GM19452 (cell line): ENCODE data around the gene RNU7-1.

Experiments
- ATAC-seq: cut with Tn5 transposase; IDR thresholded peaks from one replicate; pipeline ENCODE4 v1.9.1; 2021; ENCODE audit not compliant: unreplicated experiment

The RNU7-1 gene

DNA sequence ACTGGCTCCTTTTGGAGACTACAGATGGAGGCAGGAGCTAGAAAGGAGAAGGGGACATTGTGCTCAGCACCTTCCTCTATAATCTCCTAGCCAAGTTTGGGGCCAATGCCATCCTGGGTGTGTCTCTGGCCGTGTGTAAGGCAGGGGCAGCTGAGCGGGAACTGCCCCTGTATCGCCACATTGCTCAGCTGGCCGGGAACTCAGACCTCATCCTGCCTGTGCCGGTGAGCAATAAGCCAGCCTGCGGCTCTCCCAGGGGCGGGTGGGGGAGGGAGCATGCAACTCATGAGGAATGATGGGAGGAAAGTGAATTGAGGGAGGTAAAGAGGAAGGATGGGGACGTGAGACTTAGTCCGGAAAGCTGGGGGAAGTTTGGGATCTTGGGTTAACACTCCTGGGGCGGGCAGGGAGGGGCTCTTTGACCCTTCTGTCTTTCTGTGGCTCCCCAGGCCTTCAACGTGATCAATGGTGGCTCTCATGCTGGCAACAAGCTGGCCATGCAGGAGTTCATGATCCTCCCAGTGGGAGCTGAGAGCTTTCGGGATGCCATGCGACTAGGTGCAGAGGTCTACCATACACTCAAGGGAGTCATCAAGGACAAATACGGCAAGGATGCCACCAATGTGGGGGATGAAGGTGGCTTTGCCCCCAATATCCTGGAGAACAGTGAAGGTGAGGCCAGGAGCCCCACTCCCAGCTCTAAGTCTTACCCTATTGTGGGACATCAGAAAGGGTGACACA is 26.0 kb upstream of the RNU7-1 start:
- no peak for ATAC-seq

GRCh38 chr12:6919588-6919987 is 24.0 kb upstream of the RNU7-1 start:
- ATAC-seq, result no peak

DNA sequence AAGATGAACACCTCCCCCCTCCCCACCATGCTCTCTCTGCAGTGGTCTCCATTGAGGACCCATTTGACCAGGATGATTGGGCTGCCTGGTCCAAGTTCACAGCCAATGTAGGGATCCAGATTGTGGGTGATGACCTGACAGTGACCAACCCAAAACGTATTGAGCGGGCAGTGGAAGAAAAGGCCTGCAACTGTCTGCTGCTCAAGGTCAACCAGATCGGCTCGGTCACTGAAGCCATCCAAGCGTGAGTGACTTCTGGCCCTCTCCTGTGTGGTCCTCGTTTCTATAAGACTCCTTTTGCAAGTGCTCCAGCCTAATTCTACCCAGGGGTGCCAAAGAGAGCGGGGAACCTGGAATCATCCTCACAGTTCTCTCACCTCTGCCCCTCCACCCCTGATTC is 22.1 kb upstream of the RNU7-1 start:
- ATAC-seq, result no peak

DNA sequence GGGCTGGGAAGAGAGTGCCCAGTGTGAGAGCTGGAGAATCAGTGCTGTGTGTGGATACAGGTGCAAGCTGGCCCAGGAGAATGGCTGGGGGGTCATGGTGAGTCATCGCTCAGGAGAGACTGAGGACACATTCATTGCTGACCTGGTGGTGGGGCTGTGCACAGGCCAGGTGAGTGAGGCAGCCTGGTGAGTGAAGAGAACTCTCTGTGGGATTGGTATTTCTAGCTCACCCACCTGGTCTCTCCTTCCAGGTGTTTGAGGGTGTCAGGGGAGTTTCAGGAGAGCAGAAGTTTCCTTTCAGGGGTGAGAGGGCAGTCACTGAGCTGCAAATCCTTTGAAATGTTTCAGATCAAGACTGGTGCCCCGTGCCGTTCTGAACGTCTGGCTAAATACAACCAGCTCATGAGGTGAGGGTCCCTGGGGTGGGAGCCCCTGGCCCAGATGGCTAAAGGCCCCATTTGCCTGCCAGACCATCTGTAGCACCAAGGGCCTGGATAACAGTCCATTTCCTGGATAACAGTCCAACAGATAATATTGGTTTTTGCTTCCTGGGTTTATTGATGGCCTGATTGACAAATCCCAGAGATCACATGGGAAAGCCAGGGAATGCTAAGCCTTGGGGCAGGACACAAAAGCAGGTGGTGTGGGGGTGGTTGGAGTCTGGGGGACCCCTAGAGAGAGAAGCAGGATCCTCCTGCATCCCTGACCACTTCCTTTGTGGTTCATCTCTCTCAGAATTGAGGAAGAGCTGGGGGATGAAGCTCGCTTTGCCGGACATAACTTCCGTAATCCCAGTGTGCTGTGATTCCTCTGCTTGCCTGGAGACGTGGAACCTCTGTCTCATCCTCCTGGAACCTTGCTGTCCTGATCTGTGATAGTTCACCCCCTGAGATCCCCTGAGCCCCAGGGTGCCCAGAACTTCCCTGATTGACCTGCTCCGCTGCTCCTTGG is 21.3 kb upstream of the RNU7-1 start:
- ATAC-seq, result no peak

GRCh38 chr12:6923003-6923732 is 20.4 kb upstream of the RNU7-1 start:
- ATAC-seq, result no peak

DNA sequence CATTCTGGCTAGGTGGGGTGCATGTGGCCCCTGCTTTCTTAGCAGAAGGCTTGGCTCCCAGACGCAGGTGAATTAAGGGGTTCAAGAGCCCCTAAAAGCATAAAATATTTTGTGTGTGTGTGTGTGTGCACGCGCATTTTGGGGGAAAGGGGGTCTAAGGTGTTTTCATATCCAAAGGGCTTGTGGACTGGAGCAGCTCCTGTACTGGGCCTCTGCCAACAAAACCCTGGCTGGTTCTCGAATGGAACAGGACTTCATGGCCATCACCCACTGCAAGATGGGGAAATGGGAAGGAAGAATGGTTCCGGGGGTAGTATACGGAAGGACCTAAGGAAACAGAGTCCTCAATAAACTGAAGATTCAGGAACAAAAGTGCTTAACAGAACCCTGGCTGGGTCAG is 19.8 kb upstream of the RNU7-1 start:
- no peak for ATAC-seq

DNA sequence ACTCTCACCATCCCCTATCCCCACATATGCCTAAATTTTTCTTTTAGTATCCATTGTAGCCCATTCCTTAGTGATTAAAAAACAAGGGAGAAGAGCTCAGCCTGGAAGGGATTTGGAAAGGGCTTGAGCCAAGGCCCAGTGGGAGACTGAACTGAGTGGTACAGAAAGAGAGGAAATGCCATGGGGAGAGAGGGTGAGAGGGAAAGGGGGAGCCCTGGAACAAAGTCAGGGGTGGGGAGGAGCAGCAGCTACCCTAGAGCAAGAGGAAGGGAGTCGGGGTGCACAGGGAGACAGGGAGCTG is 18.4 kb upstream of the RNU7-1 start:
- no peak for ATAC-seq

- ATAC-seq, result no peak
Observed at GRCh38 chr12:6925540-6926279, 17.9 kb upstream of the RNU7-1 start.

- ATAC-seq, result no peak
Observed at GRCh38 chr12:6927379-6928021, 16.1 kb upstream of the RNU7-1 start, which contains the start of gene ATN1. Gene ATN1, plus strand, starts transcription at chr12:6927959. Its CDS starts 6,043 bp downstream, at chr12:6934002.

DNA sequence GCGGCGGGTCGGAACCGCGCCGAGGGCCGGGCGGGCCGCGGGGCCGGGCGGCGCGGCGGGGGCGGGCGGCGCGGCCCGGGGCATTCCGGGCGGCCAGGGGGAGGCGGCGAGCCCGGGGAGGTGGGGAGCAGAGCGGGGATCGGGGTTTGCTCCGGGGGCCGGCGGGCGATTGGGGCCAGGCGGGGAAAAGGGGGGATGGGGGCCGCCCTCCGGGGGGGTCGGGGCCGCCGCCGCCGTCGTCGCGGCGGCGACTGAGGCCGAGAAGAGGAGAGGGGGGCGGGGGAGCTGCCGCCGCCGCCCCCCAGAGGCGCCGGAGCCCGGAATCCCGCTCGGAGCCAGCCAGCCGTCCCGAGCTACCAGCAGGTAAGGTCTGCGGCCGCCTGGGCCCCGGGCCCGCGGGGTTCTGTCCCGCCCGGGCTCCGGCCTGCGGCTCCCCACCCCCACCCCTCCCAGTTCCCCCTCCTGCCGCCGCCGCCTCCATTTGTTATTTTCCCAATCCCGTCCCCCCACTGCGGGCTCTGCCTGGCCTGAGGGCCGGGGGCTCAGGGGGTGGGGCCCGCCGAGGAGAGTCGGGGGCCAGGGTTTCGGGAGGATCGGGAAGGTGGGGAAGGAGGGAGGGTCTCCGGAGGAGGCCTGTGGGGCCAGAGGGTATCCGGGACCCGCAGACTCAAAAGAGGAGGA is 15.5 kb upstream of the RNU7-1 start:
- no peak for ATAC-seq

DNA sequence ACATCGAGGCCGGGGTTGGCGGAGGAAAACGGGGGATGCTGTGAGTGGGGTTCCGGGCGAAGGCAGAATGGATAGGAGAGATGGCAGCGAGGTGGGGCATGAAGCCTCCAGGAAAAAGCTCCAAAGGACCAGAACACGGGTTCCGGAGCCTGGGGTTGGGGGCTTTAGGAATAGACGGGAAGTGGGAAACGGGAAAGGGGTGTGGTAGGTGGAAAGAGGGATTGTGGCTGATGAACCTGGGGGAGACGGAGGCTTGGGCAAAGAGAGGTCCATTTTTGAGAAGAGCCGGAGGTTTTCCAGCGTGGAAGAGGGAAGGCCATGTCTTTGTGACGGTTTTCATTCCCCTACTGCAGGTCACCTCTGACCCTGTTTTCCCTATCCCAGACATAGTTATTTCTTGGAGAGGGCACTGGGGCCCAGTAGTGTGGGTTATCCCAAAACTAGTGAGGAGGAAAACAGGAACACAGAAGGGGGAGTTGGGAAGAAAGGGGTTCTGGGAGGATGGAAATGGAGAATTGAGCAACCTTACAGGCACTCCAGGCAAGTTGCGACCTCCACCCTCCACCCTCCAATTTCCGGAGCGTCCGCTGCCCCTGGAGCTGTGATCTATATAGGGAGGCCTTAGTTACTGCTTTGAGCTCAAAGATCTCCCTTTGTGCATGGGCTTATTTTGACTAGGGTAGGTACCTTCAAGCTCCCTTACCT is 14.8 kb upstream of the RNU7-1 start:
- no peak for ATAC-seq

GRCh38 chr12:6929466-6930452 is 13.9 kb upstream of the RNU7-1 start:
- no peak for ATAC-seq

- no peak for ATAC-seq
Observed at GRCh38 chr12:6932766-6933165, 10.8 kb upstream of the RNU7-1 start.

- ATAC-seq, result no peak
Observed at GRCh38 chr12:6934110-6934509, 9.5 kb upstream of the RNU7-1 start.

GRCh38 chr12:6935371-6936193 is 8.0 kb upstream of the RNU7-1 start:
- no peak for ATAC-seq

- no peak for ATAC-seq
Observed at GRCh38 chr12:6936194-6936635, 7.4 kb upstream of the RNU7-1 start.
